HEK293 (cell line): Measurements from ENCODE around the gene GP1BB.

Experiments used
- CTCF ChIA-PET: fragments of 350-600 bp; formaldehyde crosslinking; extraction: SDS; loops from one replicate; lab custom pipeline; 2021; ENCODE audit warnings: antibody characterized with exemption; lab: Yijun Ruan, JAX
- POLR2A ChIA-PET: fragments of 300-600 bp; formaldehyde crosslinking; extraction: SDS; loops from one replicate; lab custom pipeline; 2020; ENCODE audit warnings: antibody characterized with exemption, inconsistent platforms; lab: Yijun Ruan, JAX
- H3K27ac ChIP-seq: fragments of 200-500 bp; sonication (Bioruptor generic); 2 replicates; pipeline ENCODE4 v1.5.1; 2014; ENCODE audit warnings: low read depth, low read length, control low read depth, inconsistent platforms; ENCODE audit errors: extremely low read depth
- H3K36me3 ChIP-seq, 2 experiments: fragments of 200-500 bp in 1 of 2; sonication (Bioruptor generic) in 1 of 2; 1 replicate in 1 of 2; 2 replicates in 1 of 2; pipeline ENCODE4 v1.5.1; 2014 to 2017; ENCODE audit warnings: inconsistent platforms in 2 of 2, low read length in 2 of 2; ENCODE audit not compliant: control insufficient read depth in 2 of 2, insufficient read depth in 1 of 2
- H3K4me1 ChIP-seq: fragments of 200-500 bp; sonication (Bioruptor generic); 2 replicates; pipeline ENCODE4 v1.5.1; 2014; ENCODE audit warnings: mild to moderate bottlenecking, low read length, inconsistent platforms; ENCODE audit not compliant: control insufficient read depth, insufficient read depth
- H3K4me3 ChIP-seq: 2 replicates; pipeline ENCODE4 v1.5.1; 2011; ENCODE audit warnings: low read depth, mild to moderate bottlenecking, control low read depth, low read length, moderate library complexity
- H3K9me3 ChIP-seq: fragments of 200-500 bp; sonication (Bioruptor generic); 2 replicates; pipeline ENCODE4 v1.5.1; 2014; ENCODE audit warnings: low read depth, low read length, inconsistent platforms; ENCODE audit not compliant: control insufficient read depth, insufficient read depth
- AEBP2 ChIP-seq: fragments of 450-650 bp; formaldehyde crosslinking; IDR thresholded peaks from 2 replicates; pipeline ENCODE4 v1.5.1; 2016; ENCODE audit warnings: missing biosample characterization, missing genetic modification characterization, borderline replicate concordance
- ELK4 ChIP-seq: IDR thresholded peaks from 2 replicates; pipeline ENCODE4 v1.6.1; 2011; ENCODE audit warnings: mild to moderate bottlenecking, low read depth, low read length, borderline replicate concordance
- GLI4 ChIP-seq: fragments of 450-650 bp; formaldehyde crosslinking; IDR thresholded peaks from 2 replicates; pipeline ENCODE4 v1.5.1; 2016; ENCODE audit warnings: missing biosample characterization, missing genetic modification characterization
- GLIS1 ChIP-seq: fragments of 450-650 bp; formaldehyde crosslinking; IDR thresholded peaks from 2 replicates; pipeline ENCODE4 v1.5.1; 2016; ENCODE audit warnings: missing biosample characterization, missing genetic modification characterization
- KLF8 ChIP-seq: fragments of 450-650 bp; formaldehyde crosslinking; IDR thresholded peaks from 2 replicates; pipeline ENCODE4 v1.5.1; 2016; ENCODE audit warnings: missing biosample characterization, missing genetic modification characterization
- MZF1 ChIP-seq: fragments of 450-650 bp; formaldehyde crosslinking; IDR thresholded peaks from 2 replicates; pipeline ENCODE4 v1.5.1; 2017; ENCODE audit warnings: missing biosample characterization, missing genetic modification characterization, borderline replicate concordance
- PRDM1 ChIP-seq: fragments of 450-650 bp; formaldehyde crosslinking; IDR thresholded peaks from 2 replicates; pipeline ENCODE4; 2016; ENCODE audit warnings: missing biosample characterization, missing genetic modification characterization
- PRDM2 ChIP-seq: fragments of 450-650 bp; formaldehyde crosslinking; IDR thresholded peaks from 2 replicates; pipeline ENCODE4 v1.5.1; 2016; ENCODE audit warnings: missing biosample characterization, missing genetic modification characterization, borderline replicate concordance
- SCRT2 ChIP-seq: fragments of 450-650 bp; formaldehyde crosslinking; IDR thresholded peaks from 2 replicates; pipeline ENCODE4 v1.5.1; 2016; ENCODE audit warnings: missing biosample characterization, missing genetic modification characterization
- SP3 ChIP-seq: fragments of 450-650 bp; formaldehyde crosslinking; IDR thresholded peaks from 2 replicates; pipeline ENCODE4 v1.5.1; 2016; ENCODE audit warnings: missing biosample characterization, missing genetic modification characterization
- ZBTB17 ChIP-seq: fragments of 450-650 bp; formaldehyde crosslinking; IDR thresholded peaks from 2 replicates; pipeline ENCODE4 v1.5.1; 2016; ENCODE audit warnings: missing biosample characterization, missing genetic modification characterization
- ZBTB7A ChIP-seq: fragments of 450-650 bp; formaldehyde crosslinking; IDR thresholded peaks from 2 replicates; pipeline ENCODE4 v1.5.1; 2016; ENCODE audit warnings: low read depth, missing biosample characterization, missing genetic modification characterization
- ZBTB8A ChIP-seq: fragments of 450-650 bp; formaldehyde crosslinking; IDR thresholded peaks from 2 replicates; pipeline ENCODE4 v1.5.1; 2016; ENCODE audit warnings: missing biosample characterization, missing genetic modification characterization
- ZFP69B ChIP-seq: fragments of 450-650 bp; formaldehyde crosslinking; IDR thresholded peaks from 2 replicates; pipeline ENCODE4 v1.5.1; 2016; ENCODE audit warnings: missing biosample characterization, missing genetic modification characterization
- ZNF114 ChIP-seq: fragments of 450-650 bp; formaldehyde crosslinking; IDR thresholded peaks from 2 replicates; pipeline ENCODE4 v1.5.0; 2017; ENCODE audit warnings: missing biosample characterization, missing genetic modification characterization
- ZNF133 ChIP-seq: fragments of 450-650 bp; formaldehyde crosslinking; IDR thresholded peaks from 2 replicates; pipeline ENCODE4 v1.5.1; 2016; ENCODE audit warnings: missing biosample characterization, missing genetic modification characterization
- ZNF138 ChIP-seq: fragments of 450-650 bp; formaldehyde crosslinking; IDR thresholded peaks from 2 replicates; pipeline ENCODE4 v1.5.1; 2016; ENCODE audit warnings: missing biosample characterization, missing genetic modification characterization, borderline replicate concordance
- ZNF175 ChIP-seq: fragments of 450-650 bp; formaldehyde crosslinking; IDR thresholded peaks from 2 replicates; pipeline ENCODE4 v1.5.1; 2016; ENCODE audit warnings: missing biosample characterization, missing genetic modification characterization
- ZNF223 ChIP-seq: fragments of 450-650 bp; formaldehyde crosslinking; IDR thresholded peaks from 2 replicates; pipeline ENCODE4 v1.5.1; 2016; ENCODE audit warnings: missing biosample characterization, missing genetic modification characterization
- ZNF274 ChIP-seq, 2 experiments: fragments of 200-500 bp in 1 of 2; fragments of 450-650 bp in 1 of 2; sonication (Bioruptor generic) in 1 of 2; formaldehyde crosslinking in 1 of 2; IDR thresholded peaks; 2 replicates each; pipeline versions ENCODE4 v1.5.1 to v1.6.1; 2014 to 2016; ENCODE audit warnings: borderline replicate concordance in 1 of 2, inconsistent platforms in 1 of 2, low read length in 1 of 2, missing biosample characterization in 1 of 2, missing genetic modification characterization in 1 of 2
- ZNF335 ChIP-seq: fragments of 450-650 bp; formaldehyde crosslinking; conservative IDR thresholded peaks from 2 replicates; pipeline ENCODE4 v1.5.1; 2016; ENCODE audit warnings: missing biosample characterization, missing genetic modification characterization
- ZNF341 ChIP-seq: fragments of 450-650 bp; formaldehyde crosslinking; IDR thresholded peaks from 2 replicates; pipeline ENCODE4; 2016; ENCODE audit warnings: low read depth, missing biosample characterization, missing genetic modification characterization
- ZNF391 ChIP-seq: fragments of 450-650 bp; formaldehyde crosslinking; IDR thresholded peaks from 2 replicates; pipeline ENCODE4 v1.5.1; 2016; ENCODE audit warnings: low read depth, missing biosample characterization, missing genetic modification characterization, borderline replicate concordance
- ZNF394 ChIP-seq: fragments of 450-650 bp; formaldehyde crosslinking; IDR thresholded peaks from 2 replicates; pipeline ENCODE4 v1.5.1; 2016; ENCODE audit warnings: missing biosample characterization, missing genetic modification characterization, mild to moderate bottlenecking, moderate library complexity, borderline replicate concordance
- ZNF416 ChIP-seq: fragments of 450-650 bp; formaldehyde crosslinking; IDR thresholded peaks from 2 replicates; pipeline ENCODE4 v1.5.1; 2016; ENCODE audit warnings: missing biosample characterization, missing genetic modification characterization
- ZNF426 ChIP-seq: fragments of 450-650 bp; formaldehyde crosslinking; IDR thresholded peaks from 2 replicates; pipeline ENCODE4 v1.5.1; 2017; ENCODE audit warnings: missing biosample characterization, missing genetic modification characterization, mild to moderate bottlenecking, inconsistent platforms, moderate library complexity
- ZNF473 ChIP-seq: fragments of 450-650 bp; formaldehyde crosslinking; IDR thresholded peaks from 2 replicates; pipeline ENCODE4 v1.5.1; 2017; ENCODE audit warnings: missing biosample characterization, missing genetic modification characterization
- ZNF548 ChIP-seq: fragments of 450-650 bp; formaldehyde crosslinking; IDR thresholded peaks from 2 replicates; pipeline ENCODE4 v1.5.1; 2016; ENCODE audit warnings: missing biosample characterization, missing genetic modification characterization
- ZNF600 ChIP-seq: fragments of 450-650 bp; formaldehyde crosslinking; IDR thresholded peaks from 2 replicates; pipeline ENCODE4 v1.5.1; 2016; ENCODE audit warnings: missing biosample characterization, missing genetic modification characterization
- ZNF621 ChIP-seq: fragments of 450-650 bp; formaldehyde crosslinking; IDR thresholded peaks from 2 replicates; pipeline ENCODE4 v1.5.1; 2017; ENCODE audit warnings: missing biosample characterization, missing genetic modification characterization

The GP1BB gene

GRCh38 chr22:19691721-19692341 lies 31.5 kb upstream of the GP1BB start (continued):
- TF ChIP-seq PRDM2 (tag by site-specific recombination) (no peak), ZBTB8A (tag by site-specific recombination) (no peak), ZNF138 (tag by site-specific recombination) (no peak), ZNF223 (no peak), KLF8 (tag by site-specific recombination) (0 out of 2 replicates have a peak, but pooled peaks have one; percentile 35), ZNF600 (tag by site-specific recombination) (0 out of 2 replicates have a peak, but pooled peaks have one; percentile 40), GLIS1 (0 out of 2 replicates have a peak, but pooled peaks have one; percentile 8), SP3 (tag by site-specific recombination) (peak; percentile 49; the same call in 1 of the 2 replicates), MZF1 (tag by site-specific recombination) (no peak), ZNF341 (tag by site-specific recombination) (peak; percentile 82), ZBTB17 (peak; percentile 82), ZNF391 (tag by site-specific recombination) (no peak), ZNF621 (tag by site-specific recombination) (no peak), SCRT2 (no peak), PRDM1 (tag by site-specific recombination) (no peak), ZFP69B (peak; percentile 59; the same call in 1 of the 2 replicates), ZNF416 (tag by site-specific recombination) (no peak), ZNF114 (tag by site-specific recombination) (no peak), ZNF335 (tag by site-specific recombination) (peak; percentile 50; the same call in 1 of the 2 replicates)

- CTCF ChIA-PET = no interaction called here
- H3K4me1 ChIP-seq = no peaks in the 10 kb centered on the region
- TF ChIP-seq ZNF223 = no peak
- TF ChIP-seq ZNF133 (tag by site-specific recombination) = no peak
- no peak for TF ChIP-seq ZNF394
- no peak for TF ChIP-seq ZNF426 (tag by site-specific recombination)
- TF ChIP-seq GLI4 (tag by site-specific recombination) = no peak
- no peak for TF ChIP-seq SP3 (tag by site-specific recombination)
- TF ChIP-seq ELK4 = no peak
- no peak for TF ChIP-seq ZNF175 (tag by site-specific recombination)
- no peak for TF ChIP-seq ZNF473 (tag by site-specific recombination)
- no peak for TF ChIP-seq ZNF548 (tag by site-specific recombination)
- TF ChIP-seq ZBTB7A (tag by site-specific recombination) = no peak
- TF ChIP-seq ZNF274 (IDR thresholded peaks at IDR 0.05; ENCODE audit: low read length) = no peak
- no peak for TF ChIP-seq ZNF274 (tag by site-specific recombination; IDR thresholded peaks at IDR 0.05; ENCODE audit: borderline replicate concordance)
- no peak for TF ChIP-seq AEBP2 (tag by site-specific recombination)
Measured at GRCh38 chr22:19693581-19693980, 29.8 kb upstream of the GP1BB start.

More at GRCh38 chr22:19693581-19693980, 29.8 kb upstream of the GP1BB start:
- H3K36me3 ChIP-seq = no peaks in the 10 kb centered on the region
- H3K9me3 ChIP-seq = no peaks in the 10 kb centered on the region
- H3K4me3 ChIP-seq = no peak overlapping the region
- H3K27ac ChIP-seq = no peak overlapping the region
- POLR2A ChIA-PET = no interaction called here
